ENCODE measurements around the gene PLD6.

The PLD6 gene

DNA sequence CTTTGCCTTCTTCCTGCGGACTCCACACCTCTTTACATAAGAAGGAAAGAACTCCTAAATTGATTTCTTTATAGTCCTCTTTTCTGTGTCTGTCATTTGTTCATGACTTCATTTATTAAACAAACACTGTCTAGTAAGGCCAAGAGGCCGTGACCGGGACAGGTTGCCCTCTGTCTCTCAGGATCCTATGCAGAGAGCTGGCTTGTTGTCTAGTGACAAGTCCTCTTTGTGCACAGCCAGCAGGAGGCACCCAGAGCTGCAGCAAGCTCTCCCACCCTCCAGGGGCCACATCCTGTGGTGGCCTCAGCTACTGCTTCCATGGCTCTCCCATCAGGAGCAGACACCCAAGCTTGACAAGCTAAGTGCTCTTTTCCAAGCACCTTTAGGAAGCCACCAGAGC lies 50.6 kb downstream of the PLD6 start:
- no peak for DNase-seq (ENCODE audit: low read depth, low spot score)
- CTCF ChIA-PET, result interaction anchor here (1.1 to 1.8 kb wide), 4 partner anchors 34 to 162 kb away, joined by 3 to 6 read pairs (median 3); no protein-coding TSS in a partner anchor
- TF ChIP-seq, protein P1, sequence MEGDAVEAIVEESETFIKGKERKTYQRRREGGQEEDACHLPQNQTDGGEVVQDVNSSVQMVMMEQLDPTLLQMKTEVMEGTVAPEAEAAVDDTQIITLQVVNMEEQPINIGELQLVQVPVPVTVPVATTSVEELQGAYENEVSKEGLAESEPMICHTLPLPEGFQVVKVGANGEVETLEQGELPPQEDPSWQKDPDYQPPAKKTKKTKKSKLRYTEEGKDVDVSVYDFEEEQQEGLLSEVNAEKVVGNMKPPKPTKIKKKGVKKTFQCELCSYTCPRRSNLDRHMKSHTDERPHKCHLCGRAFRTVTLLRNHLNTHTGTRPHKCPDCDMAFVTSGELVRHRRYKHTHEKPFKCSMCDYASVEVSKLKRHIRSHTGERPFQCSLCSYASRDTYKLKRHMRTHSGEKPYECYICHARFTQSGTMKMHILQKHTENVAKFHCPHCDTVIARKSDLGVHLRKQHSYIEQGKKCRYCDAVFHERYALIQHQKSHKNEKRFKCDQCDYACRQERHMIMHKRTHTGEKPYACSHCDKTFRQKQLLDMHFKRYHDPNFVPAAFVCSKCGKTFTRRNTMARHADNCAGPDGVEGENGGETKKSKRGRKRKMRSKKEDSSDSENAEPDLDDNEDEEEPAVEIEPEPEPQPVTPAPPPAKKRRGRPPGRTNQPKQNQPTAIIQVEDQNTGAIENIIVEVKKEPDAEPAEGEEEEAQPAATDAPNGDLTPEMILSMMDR (IDR thresholded peaks at IDR 0.05; ENCODE audit: insufficient read depth, low read length, missing control alignments), result no peak
- no peak overlapping the region for H3K4me3 ChIP-seq (ENCODE audit: low read depth, low read length)
- POLR2A ChIA-PET, result interaction anchor here (0.8 to 0.9 kb wide), 2 partner anchors 10 to 36 kb away, joined by 3 read pairs; no protein-coding TSS in a partner anchor

DNA sequence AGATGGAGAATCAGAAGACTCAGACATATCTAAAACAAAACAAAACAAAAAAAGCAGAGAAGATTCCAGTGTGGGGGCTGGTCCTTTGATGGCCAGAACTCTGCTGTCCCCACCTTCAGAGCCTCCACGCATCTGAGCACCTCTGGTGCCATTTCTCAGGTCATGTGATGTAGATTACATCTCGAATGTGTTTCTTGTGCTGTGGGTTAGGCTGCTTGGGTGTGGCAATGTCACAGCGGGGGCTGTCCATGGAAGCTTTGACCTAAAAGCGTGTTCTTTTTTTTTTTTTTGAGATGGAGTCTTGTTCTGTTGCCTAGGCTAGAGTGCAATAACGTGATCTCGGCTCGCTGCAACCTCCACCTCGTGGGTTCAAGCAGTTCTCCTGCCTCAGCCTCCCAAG lies 51.2 kb downstream of the PLD6 start:
- TF ChIP-seq, protein P1 (IDR thresholded peaks at IDR 0.05; ENCODE audit: insufficient read depth, low read length, missing control alignments), result no peak
- no peak for DNase-seq (ENCODE audit: low read depth, low spot score)
- H3K4me3 ChIP-seq (ENCODE audit: low read depth, low read length), result no peak overlapping the region
- POLR2A ChIA-PET, result no interaction called here
- CTCF ChIA-PET, result interaction anchor here (1.0 to 1.1 kb wide), 2 partner anchors 9 to 156 kb away, joined by 3 read pairs; no protein-coding TSS in a partner anchor

DNA sequence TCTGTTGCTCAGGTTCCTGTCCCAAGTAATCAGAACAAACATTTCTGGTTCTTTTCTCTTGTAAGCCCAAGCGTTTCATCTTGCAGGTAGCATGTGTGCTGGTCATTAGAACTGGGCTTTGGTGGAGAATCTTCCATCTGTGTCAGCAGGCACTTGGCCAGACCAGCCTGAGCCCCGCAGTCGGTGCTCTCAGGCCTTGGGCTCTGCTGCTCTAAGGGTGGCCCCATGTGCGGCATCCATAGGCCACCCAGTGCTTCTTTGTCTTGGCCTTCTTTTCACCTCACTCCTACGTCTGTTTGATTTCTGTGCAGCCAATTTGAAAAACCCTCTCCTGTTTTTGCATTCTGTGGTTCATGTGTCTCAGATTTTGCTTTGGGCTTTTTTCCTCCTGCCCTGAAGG lies 51.6 kb downstream of the PLD6 start:
- DNase-seq (ENCODE audit: low read depth, low spot score), result no peak
- ChIA-PET POLR2A (no interaction called here), CTCF (interaction anchor here (1.0 to 1.5 kb wide), 2 partner anchors 9 to 15 kb away, joined by 3 read pairs; no protein-coding TSS in a partner anchor)
- H3K4me3 ChIP-seq (ENCODE audit: low read depth, low read length), result no peak overlapping the region
- TF ChIP-seq, protein P1 (IDR thresholded peaks at IDR 0.05; ENCODE audit: insufficient read depth, low read length, missing control alignments), result no peak

DNA sequence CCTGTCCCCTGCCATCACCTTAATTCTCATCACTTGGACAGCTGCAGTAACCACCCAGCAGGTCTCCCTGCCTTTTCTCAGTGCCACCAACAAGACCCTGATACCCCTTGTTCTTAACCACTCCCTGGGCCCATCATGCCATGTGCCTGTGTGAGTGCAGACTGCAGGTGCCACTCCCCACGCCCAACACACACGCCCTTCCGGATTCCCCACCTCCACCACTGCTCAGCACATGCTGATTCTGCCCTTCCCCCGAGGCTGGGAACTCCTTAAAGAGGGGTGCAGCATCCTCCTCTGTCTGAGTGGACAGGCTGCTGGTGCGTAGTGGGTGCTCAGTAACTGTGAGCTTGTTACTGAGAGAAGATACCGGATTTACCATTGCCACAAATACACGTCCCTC lies 52.4 kb downstream of the PLD6 start:
- POLR2A ChIA-PET, result no interaction called here
- H3K4me3 ChIP-seq (ENCODE audit: low read depth, low read length), result no peak overlapping the region
- TF ChIP-seq, protein P1 (IDR thresholded peaks at IDR 0.05; ENCODE audit: insufficient read depth, low read length, missing control alignments), result no peak
- DNase-seq (ENCODE audit: low read depth, low spot score), result no peak
- CTCF ChIA-PET, result interaction anchor here (0.8 to 1.5 kb wide), 3 partner anchors 10 to 14 kb away, joined by 3 read pairs; no protein-coding TSS in a partner anchor

DNA sequence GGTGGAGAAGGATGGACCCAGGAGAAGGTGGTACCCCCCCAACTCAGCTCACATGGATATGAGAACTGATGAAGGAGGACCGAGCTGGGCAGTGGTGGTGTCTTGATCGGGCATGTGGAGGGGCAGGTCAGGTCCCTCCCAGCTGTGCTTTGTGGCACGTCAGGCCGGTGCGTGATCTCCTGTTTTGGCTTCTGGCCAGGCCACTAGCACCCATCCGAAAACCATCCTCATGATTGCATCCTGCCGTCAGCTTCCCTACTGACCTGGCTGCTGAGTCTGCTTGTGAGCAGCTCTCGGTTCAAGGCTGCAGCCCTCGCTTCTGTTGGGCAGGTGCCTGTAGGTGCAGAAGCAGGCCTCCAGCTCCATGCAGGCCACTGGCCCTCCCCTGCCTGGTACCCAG lies 53.1 kb downstream of the PLD6 start:
- CTCF ChIA-PET, result interaction anchor here (1.3 to 2.0 kb wide), 4 partner anchors 11 to 155 kb away, joined by 3 to 15 read pairs (median 6); no protein-coding TSS in a partner anchor
- POLR2A ChIA-PET, result no interaction called here
- H3K4me3 ChIP-seq (ENCODE audit: low read depth, low read length), result no peak overlapping the region
- DNase-seq (ENCODE audit: low read depth, low spot score), result no peak
- TF ChIP-seq, protein P1 (IDR thresholded peaks at IDR 0.05; ENCODE audit: insufficient read depth, low read length, missing control alignments), result no peak

DNA sequence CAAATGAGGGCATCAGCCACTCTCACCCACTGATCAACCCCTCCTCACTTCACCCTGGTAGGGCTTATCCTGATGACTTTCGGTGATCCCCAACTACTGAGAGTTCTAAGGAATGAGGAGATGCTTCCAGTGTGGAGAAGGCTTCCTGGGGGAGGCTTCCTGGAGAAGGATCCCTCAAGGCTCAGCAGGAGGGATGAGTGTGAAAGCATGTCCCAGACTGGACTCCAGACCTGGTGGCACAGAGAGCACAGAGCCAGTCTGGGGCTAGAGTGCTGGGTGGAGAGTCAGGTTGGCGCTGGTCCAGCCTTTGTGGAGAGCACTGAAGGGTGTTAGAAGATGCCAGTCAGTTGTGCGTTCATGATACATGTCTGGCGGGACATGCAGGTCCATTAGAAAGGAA lies 53.7 kb downstream of the PLD6 start:
- DNase-seq (ENCODE audit: low read depth, low spot score), result no peak
- H3K4me3 ChIP-seq (ENCODE audit: low read depth, low read length), result no peak overlapping the region
- ChIA-PET CTCF (interaction anchor here (1.3 to 2.0 kb wide), 4 partner anchors 10 to 155 kb away, joined by 4 to 15 read pairs (median 6); no protein-coding TSS in a partner anchor), POLR2A (interaction anchor here (0.5 to 1.2 kb wide), 2 partner anchors 10 to 128 kb away, joined by 3 read pairs; no protein-coding TSS in a partner anchor)
- TF ChIP-seq, protein P1 (IDR thresholded peaks at IDR 0.05; ENCODE audit: insufficient read depth, low read length, missing control alignments), result no peak
